NCI-H510A (cell line): ENCODE measurements around the gene YY1AP1.
A peak's percentile ranks its signal among the peaks of the same experiment; 100 is the strongest.
"Not testable (repeated sequence)": the region's sequence is repeated elsewhere in the genome, so short reads cannot be mapped to it uniquely, and the experiment has no call there.

Experiments used
- DNase-seq: peaks from one replicate; lab custom pipeline; 2025; lab: John Stamatoyannopoulos, UW

YY1AP1 gene, protein sequence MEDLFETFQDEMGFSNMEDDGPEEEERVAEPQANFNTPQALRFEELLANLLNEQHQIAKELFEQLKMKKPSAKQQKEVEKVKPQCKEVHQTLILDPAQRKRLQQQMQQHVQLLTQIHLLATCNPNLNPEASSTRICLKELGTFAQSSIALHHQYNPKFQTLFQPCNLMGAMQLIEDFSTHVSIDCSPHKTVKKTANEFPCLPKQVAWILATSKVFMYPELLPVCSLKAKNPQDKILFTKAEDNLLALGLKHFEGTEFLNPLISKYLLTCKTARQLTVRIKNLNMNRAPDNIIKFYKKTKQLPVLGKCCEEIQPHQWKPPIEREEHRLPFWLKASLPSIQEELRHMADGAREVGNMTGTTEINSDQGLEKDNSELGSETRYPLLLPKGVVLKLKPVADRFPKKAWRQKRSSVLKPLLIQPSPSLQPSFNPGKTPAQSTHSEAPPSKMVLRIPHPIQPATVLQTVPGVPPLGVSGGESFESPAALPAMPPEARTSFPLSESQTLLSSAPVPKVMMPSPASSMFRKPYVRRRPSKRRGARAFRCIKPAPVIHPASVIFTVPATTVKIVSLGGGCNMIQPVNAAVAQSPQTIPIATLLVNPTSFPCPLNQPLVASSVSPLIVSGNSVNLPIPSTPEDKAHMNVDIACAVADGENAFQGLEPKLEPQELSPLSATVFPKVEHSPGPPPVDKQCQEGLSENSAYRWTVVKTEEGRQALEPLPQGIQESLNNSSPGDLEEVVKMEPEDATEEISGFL

DNA sequence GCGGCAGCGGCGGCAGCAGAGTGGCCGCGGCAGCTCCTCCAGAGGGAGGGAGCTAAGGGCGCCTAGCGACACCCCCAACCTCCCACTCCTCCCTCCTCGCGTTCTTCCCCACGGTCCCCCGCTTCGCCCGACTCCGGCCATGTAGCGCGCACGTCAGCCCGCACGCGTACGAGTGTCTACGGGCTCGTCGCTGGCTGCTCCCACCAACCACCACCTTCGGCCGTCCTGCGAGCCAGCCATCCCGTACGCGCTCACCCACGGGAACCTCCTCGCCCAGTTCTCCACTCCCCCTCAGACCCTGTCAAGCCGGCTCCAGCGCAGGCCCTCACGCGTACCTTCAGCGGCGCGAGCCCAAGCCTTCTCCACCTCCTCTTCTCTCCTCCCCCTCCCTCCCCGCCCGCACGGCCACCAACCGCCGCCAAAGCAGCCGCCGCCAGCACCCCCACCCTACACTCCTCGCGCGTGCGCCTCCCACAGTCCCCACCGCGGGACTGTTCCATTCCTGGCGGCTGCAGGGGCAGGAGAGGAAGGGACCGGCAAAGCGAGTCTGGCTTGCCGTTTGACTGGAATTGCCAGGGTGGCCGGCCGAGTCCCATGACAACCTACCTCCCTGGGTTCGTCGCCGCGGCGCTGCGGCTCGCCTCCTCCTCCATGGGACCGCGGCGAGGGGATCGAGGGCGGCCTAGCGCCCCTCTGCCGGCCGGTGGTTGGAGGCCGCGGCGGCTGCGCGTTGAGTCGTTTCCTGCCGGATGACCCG is at the start of gene YY1AP1:
TSS of gene YY1AP1 (minus strand) at position 451 of the 757 bp plus-strand sequence. CDS start 8,338 bp downstream, outside the sequence.
- DNase-seq: peak; percentile 77

DNA sequence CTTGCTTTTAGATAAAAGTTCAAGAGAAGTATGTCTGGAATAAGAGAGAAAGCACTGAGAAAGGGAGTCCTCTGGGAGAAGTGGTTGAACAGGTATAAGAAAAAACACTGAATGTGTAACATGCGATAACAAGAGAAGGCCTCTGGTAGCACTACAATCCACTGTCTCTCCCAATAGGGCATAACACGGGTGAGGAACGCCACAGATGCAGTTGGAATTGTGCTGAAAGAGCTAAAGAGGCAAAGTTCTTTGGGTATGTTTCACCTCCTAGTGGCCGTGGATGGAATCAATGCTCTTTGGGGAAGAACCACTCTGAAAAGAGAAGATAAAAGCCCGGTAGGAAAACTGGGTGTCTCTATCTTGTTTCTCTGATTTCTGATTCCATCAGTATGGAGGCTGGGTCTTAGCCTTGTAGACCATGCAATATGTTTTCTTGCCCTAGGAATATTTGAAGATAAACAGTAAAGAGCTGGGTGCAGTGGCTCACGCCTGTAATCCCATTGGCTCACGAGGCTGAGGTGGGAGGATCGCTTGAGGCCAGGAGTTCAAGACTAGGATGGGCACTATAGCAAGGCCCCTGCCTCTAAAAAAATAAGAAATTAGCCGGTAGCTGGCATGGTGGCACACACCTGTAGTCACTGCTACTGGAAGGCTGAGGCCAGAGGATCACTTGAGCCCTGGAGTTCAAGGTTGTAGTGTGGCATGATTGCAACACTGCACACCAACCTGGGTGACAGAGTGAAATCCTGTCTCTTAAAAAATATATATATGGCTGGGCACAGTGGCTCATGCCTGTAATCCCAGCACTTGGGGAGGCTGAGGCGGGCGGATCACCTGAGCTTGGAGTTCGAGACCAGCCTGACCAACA is 40.7 kb upstream of the YY1AP1 start:
- DNase-seq: peak; percentile 15

DNA sequence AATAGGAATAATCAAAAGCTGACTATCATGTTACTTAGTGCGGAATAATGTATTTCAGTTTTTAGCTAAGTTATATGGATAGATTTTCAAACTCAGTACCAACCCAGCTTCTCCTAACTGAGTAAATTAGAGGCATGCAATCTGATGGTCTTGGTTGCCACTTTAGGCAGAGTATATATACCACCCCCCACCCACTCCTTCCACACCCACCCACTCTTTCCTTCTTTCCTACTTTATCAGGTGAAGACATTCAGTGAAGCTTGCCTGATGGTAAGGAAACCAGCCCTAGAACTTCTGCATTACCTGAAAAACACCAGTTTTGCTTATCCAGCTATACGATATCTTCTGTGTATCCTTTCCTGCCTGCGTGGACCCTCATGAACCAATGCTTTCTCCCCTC is 36.6 kb upstream of the YY1AP1 start:
- no peak for DNase-seq

DNA sequence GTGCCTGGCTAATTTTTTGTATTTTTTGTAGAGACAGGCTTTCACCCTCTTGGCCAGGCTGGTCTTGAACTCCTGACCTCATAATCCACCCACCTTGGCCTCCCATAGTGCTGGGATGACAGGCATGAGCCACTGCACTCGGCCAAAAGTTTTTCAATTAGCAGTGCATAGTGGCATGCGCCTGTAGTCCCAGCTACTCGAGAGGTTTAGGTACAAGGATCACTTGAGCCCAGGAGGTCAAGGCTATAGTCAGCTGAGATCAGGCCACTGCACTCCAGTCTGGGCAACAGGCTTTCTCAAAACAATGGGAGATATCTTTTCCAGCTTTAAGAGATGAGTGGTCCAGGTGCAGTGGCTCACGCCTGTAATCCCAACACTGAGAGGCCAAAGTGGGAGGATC is 31.1 kb upstream of the YY1AP1 start:
- DNase-seq: no peak

DNA sequence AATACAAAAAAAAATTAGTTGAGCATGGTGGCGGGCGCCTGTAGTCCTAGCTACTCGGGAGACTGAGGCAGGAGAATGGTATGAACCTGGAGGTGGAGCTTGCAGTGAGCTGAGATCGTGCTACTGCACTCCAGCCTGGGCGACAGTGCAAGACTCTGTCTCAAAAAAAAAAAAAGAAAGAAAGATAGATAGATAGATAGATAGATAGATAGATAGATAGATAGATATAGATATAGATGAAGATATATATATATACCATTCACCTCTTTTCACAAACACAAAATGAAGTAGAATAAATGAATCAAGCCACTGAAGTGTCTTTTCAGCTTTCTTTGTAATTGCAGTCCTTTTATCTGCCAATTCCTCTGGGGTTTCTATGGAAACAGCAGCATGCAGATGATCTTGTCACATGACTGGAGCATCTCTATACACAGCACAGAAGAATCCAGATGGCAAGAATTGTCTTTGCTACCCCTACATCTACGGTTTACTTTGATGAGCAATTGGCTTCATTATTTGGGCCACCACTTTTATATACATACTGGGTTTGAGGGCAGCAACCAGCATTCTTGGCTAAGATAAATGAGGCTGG is 30.0 kb upstream of the YY1AP1 start:
- DNase-seq: not testable (repeated sequence)

DNA sequence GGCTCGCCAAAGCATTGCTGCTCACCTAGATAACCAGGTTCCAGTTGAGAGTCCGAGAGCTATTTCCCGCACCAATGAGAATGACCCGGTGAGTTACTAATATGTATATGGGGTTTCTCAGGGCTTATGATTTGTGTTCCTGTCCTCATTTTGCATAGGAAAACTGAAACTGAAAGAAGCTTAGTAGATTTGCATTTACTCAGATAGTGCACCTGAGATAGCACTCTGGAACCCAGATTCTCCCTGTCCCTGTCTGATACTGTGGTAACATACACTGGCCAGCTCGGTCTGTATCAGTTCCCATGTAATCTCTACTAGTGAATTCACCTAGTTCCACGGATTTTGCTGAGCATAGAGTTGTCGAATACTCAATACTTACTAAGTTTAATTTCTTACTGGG is 28.5 kb upstream of the YY1AP1 start:
- DNase-seq: no peak

DNA sequence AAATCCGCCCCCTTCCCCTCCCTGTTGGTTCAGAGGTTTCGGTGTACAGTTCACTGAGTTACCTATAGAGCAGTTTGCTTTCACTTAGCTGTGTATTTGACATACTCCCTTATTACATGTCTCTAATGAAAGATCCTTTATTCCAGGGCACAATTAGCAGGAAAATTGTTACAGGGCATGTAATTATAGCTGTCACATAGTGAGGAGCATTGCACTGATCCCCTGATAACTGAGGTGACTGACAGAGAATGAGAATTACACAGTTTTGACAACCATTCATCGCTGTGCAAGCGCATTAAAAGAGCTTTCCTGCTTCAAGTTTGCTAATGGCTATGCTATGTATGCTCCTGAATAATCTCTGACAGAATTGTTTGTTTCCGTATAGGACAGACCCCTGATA is 27.2 kb upstream of the YY1AP1 start:
- no peak for DNase-seq

DNA sequence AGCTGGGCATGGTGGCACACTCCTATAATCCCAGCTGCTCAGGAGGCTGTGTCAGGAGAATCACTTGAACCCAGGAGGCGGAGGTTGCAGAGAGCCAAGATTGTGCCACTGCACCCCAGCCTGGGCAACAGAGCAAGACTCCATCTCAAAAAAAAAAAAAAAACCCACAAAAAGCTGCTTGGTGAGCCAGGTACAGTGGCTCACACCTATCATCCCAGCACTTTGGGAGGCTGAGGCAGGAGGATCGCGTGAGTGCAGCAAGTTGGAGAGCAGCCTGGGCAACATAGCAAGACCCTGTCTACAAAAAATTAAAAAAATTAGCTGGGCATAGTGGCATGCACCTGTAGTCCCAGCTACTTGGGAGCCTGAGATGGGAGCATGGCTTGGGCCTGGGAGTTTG is 26.5 kb upstream of the YY1AP1 start:
- not testable (repeated sequence) for DNase-seq

DNA sequence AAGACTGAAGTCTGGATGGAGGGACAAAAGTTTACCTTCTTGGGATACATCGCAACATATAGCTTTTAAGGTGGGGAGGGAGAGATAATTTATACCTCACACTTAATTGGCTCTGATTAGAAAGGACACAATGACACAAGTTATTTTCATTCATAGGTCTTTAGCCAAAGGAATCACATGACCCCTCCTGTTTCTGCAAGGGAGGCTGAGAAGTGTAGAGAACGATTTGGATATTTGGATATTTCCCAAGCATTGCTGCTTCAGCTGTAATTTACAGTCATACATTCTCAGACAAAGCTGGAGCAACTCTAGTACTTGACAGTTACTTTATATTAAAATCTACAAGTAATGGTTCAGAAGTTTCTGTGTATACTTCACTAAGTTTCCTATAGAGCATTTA is 24.5 kb upstream of the YY1AP1 start:
- DNase-seq: no peak

DNA sequence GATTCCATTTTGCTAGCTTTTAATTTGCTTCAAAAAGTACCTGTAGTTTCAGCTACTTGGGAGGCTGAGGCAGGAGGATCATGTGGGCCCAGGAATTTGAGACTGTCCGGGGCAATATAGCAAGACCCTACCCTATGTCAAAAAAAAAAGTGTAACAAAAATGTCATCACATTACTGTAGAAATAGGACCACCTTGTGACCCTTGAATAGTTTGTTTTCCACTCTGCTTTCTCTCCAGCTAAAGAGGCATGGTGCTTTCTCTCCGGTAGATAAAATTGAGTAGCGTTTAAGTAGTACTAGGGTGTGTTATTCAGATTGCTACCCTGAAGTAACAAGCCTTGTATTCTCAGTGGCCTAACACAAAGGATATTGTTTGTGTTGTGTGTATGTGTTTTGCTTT is 24.1 kb upstream of the YY1AP1 start:
- not testable (repeated sequence) for DNase-seq

DNA sequence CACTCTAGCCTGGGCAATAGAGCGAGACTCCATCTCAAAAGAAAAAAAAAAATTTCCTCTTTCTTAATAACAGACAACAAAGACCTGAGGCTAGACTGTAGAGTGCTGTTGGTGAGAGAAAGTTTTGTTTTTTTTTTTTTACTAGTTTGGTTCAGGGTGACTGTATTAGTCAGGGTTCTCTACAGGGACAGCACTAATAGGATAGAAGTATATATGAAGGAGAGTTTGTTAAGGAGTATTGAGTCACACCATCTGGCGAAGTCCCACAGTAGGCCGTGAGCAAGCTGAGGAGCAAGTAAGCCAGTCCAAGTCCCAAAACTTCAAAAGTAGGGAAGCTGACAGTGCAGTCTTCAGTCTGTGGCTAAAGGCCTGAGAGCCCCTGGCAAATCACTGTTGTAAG is 22.9 kb upstream of the YY1AP1 start:
- DNase-seq: not testable (repeated sequence)

DNA sequence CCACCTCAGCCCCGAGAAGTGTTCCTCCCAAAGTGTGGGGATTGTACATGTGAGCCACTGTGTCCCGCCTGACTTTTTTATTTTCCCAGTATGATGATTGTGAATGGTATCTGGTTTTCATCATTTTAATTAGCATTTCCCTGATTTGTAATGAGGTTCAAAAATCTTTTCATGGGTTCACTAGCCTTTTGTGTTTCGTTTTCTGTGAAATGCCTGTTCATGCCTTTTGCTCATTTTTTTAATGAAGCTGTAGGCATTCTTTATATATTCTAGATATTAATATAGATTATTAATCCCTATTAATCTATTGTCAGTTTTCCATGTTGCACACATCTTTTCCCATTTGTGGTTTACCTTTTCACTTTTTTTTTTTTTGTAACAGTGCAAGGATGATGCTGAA is 20.8 kb upstream of the YY1AP1 start:
- DNase-seq: no peak

DNA sequence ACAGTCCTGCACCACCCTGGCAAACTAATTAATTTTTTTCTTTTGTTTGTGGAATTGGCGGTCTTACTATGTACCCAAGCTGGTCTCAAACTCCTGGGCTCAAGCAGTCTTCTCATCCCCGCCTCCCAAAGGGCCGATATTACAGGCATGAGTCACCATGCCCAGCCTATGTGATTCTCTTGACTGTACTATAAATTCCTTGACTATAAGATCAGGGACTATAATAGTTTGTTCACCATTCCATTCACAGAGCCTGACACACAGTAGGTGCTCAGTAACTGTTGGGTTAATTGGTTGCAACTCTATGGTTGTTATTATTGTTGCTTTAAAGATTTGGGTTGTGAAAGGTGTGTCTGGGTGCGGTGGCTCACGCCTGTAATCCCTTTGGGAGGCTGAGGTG is 17.6 kb upstream of the YY1AP1 start:
- DNase-seq: no peak

DNA sequence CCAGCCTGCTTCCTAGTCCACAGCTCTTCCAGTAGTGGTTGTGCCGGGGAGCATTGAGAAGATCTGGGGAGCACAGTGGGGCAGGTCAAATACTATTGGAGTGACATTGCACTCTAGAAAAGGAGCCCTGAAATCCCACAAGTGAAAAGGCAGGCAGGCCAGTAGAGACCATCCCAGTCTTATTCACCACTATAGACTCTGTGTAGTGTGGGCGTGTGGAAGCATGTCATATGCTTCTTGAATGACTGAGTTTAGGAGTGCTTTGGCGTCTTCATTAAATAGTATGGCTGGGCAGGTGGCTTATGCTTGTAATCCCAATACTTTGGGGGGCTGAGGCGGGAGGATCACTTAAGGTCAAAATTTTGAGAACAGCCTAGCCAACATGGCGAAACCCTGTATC is 15.8 kb upstream of the YY1AP1 start:
- not testable (repeated sequence) for DNase-seq

DNA sequence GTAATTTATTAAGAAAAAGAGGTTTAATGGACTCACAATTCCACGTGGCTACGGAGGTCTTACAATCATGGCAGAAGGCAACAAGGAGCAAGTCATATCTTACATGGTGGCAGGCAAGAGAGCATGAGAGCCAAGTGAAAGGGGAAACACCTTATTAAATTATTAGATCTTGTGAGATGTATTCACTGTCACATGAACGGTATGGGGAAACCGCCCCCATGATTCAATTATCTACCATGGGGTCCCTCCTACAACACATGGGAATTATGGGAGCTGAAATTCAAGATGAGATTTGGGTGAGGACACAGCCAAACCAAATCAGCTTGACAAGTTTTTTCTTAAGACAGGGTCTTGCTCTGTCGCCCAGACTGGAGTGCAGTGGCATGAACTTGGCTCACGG is 14.6 kb upstream of the YY1AP1 start:
- no peak for DNase-seq

DNA sequence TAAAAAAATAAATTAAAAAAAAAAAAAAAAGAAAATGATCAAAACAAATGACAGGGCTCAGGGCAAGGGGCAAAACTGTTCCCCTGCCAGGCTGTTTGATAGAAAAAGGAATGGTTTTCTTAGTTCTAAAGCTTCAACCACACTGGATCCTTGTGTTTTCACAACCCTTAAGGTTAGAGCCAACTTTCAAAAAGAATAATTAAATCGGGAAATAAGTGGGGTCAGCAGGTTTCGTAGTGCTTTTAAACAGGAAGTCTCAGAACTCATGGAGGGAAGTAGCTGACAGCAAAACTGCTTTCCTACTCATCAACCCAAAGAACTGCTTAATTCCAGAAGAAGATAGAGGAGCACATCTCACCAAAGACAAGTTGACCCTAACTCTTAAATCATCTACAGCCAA is 13.1 kb upstream of the YY1AP1 start:
- not testable (repeated sequence) for DNase-seq

DNA sequence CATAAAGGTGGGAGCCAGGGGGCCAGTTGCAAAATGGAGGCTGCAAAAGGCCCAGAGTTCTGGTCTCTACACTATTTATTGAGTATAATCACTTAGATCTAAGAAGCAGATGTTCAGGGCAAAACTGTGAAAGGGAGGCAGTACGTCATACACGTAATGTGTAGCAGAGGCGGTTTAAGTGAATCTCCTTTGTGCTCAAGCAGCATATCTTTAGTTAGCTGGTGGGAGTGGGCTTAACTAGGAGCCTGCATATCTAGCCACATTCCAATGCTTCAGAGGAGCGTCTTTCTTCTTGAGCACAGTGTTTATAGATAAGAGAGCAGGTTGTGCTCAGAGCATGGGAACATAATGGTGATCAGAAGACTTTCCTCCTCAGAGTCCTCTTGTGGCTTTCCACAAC is 10.5 kb upstream of the YY1AP1 start:
- not testable (repeated sequence) for DNase-seq

DNA sequence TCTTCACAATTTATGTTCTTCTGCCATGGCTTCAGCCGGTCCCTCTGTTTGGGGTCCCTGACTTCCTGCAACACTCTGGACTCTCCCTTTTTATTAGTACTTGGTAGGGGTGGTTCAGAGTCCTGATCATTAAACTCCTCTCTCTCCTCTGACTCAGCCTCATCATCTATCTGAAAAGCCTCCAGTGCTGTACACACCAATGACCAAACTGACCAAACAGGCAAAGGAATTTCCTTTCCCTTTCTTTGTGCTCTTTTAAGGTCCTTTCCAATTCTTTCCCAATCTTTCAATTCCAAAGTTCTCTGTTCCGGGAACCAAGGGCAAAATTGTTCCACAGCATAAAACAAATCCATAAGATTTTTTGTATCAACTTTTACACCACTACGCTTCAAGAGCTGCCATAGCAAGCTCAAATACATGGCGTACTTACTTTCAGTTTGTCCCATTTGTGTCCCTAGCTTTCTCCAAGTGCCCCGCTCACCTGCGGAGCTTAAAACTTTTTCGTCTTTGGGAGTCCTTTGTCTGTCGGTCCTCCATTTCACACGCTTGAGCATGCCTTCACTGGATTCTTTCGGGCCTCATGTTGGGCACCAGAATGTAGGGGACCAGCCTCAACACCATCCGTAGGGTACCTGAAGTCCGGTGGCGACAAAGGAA is 9.9 kb upstream of the YY1AP1 start:
- DNase-seq: no peak

DNA sequence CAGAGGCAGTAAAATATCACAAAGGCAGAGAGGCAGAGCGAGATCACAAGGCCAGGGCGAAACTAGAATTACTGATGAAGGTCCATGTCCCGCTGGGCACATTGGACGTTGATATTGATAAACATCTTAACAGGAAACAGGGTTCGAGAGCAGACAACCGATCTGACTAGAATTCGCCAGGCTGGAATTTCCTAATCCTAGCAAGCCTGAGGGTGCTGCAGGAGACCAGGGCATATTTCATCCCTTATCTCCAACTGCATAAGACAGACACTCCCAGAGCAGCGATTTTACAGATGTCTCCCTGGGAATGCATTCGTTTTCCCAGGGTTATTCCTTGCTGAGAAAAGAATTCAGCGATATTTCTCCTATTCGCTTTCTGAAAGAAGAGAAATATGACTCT is 9.0 kb upstream of the YY1AP1 start:
- DNase-seq: not testable (repeated sequence)

DNA sequence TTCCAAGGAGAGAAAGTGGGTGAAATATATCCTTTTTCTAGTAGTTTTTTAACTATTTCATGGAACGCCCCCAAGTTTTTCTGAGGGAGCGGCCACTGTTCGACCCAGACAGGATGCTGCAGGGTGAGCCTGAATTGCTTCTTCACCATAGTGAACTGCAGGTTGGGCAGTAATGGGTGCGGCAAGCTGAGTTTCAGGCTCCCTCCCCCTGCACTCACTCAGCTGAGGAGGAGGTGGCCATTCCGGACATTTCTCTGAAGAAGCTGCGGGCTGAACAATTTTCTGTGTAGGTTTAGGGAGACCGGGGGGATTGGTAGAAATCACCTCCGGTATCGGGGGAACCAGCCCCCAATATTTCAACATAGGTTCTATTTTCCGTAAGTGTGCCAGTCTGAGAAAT is 8.5 kb upstream of the YY1AP1 start:
- no peak for DNase-seq

DNA sequence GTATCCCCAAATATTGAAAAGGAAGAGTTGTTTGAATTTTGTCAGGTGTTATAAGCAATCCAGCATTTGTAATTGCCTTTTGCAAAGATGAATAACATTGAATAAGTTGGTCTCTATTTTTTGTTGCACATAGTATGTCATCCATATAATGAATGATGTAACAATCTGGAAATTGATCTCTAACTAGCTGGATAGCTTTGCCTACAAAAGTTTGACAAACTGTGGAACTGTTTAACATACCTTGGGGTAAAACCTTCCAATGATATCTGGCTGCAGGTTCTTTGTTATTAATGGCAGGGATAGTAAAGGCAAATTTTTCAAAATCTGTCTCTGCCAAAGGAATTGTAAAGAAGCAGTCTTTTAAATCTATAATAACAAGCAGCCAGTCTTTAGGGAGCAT is 8.0 kb upstream of the YY1AP1 start:
- no peak for DNase-seq
